Neural cell (in vitro differentiated cells): ENCODE results near the gene DCLK1. TPM values are rescaled to one million over a fixed set of nuclear protein-coding genes. Genes with fewer than 3 reads are reported as not detected.

ENCODE experiments used
- H2AFZ ChIP-seq: fragments of 200-600, 300-800 bp; sonication (generic), shearing (Covaris generic); 2 replicates; pipeline ENCODE4 v1.6.0; 2014; ENCODE audit warnings: low read depth, mild to moderate bottlenecking, antibody characterized with exemption, low read length, moderate library complexity
- H3F3A ChIP-seq: fragments of 200-600 bp; shearing (Covaris generic); 2 replicates; pipeline ENCODE4 v1.6.1; 2016; ENCODE audit warnings: mild to moderate bottlenecking, moderate library complexity, mixed read lengths, antibody characterized with exemption, low read length; ENCODE audit not compliant: insufficient read depth, poor library complexity, severe bottlenecking
- H3K27ac ChIP-seq: fragments of 200-600, 300-800 bp; sonication (generic), shearing (Covaris generic); 2 replicates; pipeline ENCODE4 v1.5.1; 2014; ENCODE audit warnings: mild to moderate bottlenecking, low read length, moderate library complexity
- H3K27me3 ChIP-seq: fragments of 300-800, 200-600 bp; sonication (generic), shearing (Covaris generic); 2 replicates; pipeline ENCODE4 v1.6.0; 2014; ENCODE audit warnings: mild to moderate bottlenecking, low read depth, low read length, moderate library complexity; ENCODE audit not compliant: insufficient read depth
- H3K36me3 ChIP-seq: fragments of 300-800, 200-600 bp; sonication (generic), shearing (Covaris generic); 2 replicates; pipeline ENCODE4 v1.5.1; 2014; ENCODE audit warnings: mild to moderate bottlenecking, antibody characterized with exemption, low read length, moderate library complexity; ENCODE audit not compliant: insufficient read depth
- H3K4me2 ChIP-seq: fragments of 300-800, 200-600 bp; sonication (generic), shearing (Covaris generic); 2 replicates; pipeline ENCODE4 v1.6.0; 2014; ENCODE audit warnings: mild to moderate bottlenecking, low read length
- H3K4me3 ChIP-seq: fragments of 300-800, 200-600 bp; sonication (generic), shearing (Covaris generic); 2 replicates; pipeline ENCODE4 v1.5.1; 2014; ENCODE audit warnings: mild to moderate bottlenecking, low read length, moderate library complexity
- H3K79me2 ChIP-seq: fragments of 200-600 bp; shearing (Covaris generic); replicated peaks from 2 replicates; pipeline ENCODE4 v1.6.0; 2014; ENCODE audit warnings: mild to moderate bottlenecking, low read length, moderate library complexity; ENCODE audit not compliant: insufficient read depth
- H3K9ac ChIP-seq: fragments of 300-800, 200-600 bp; sonication (generic), shearing (Covaris generic); 2 replicates; pipeline ENCODE4 v1.6.1; 2016; ENCODE audit warnings: mild to moderate bottlenecking, low read length, mixed read lengths
- H3K9me2 ChIP-seq: fragments of 200-600 bp; shearing (Covaris generic); 2 replicates; pipeline ENCODE4 v1.6.1; 2016; ENCODE audit warnings: mild to moderate bottlenecking, low read length, mixed read lengths; ENCODE audit not compliant: insufficient read depth
- H3K9me3 ChIP-seq: fragments of 200-600, 300-800 bp; sonication (generic), shearing (Covaris generic); 2 replicates; pipeline ENCODE4 v1.6.1; 2016; ENCODE audit warnings: mild to moderate bottlenecking, mixed run types, low read length, moderate library complexity, mixed read lengths
- H4K20me1 ChIP-seq: fragments of 200-600 bp; shearing (Covaris generic); 2 replicates; pipeline ENCODE4 v1.6.1; 2016; ENCODE audit warnings: mild to moderate bottlenecking, mixed run types; ENCODE audit not compliant: insufficient read depth
- EP300 ChIP-seq: fragments of 450-650 bp; conservative IDR thresholded peaks from 2 replicates; pipeline ENCODE4 v1.6.1; 2014; ENCODE audit warnings: antibody characterized with exemption, mild to moderate bottlenecking, moderate library complexity; ENCODE audit not compliant: poor library complexity, severe bottlenecking
- EZH2 ChIP-seq: fragments of 200-600, 300-800 bp; shearing (Covaris generic), sonication (generic); IDR thresholded peaks from 2 replicates; pipeline ENCODE4 v1.6.1; 2014; ENCODE audit warnings: antibody characterized with exemption, low read length, borderline replicate concordance, mild to moderate bottlenecking; ENCODE audit not compliant: insufficient read depth, poor library complexity, severe bottlenecking
- MXI1 ChIP-seq: fragments of 450-650 bp; conservative IDR thresholded peaks from 2 replicates; pipeline ENCODE4 v1.6.1; 2014; ENCODE audit warnings: antibody characterized with exemption, mild to moderate bottlenecking; ENCODE audit not compliant: poor library complexity, severe bottlenecking
- POLR2AphosphoS5 ChIP-seq: IDR thresholded peaks from 2 replicates; pipeline ENCODE4 v1.6.1; 2012
- RAD21 ChIP-seq: fragments of 450-650 bp; conservative IDR thresholded peaks from 2 replicates; pipeline ENCODE4 v1.6.1; 2014; ENCODE audit warnings: antibody characterized with exemption, mild to moderate bottlenecking, moderate library complexity
- SMC3 ChIP-seq: fragments of 450-650 bp; conservative IDR thresholded peaks from 2 replicates; pipeline ENCODE4 v1.6.1; 2014; ENCODE audit warnings: antibody characterized with exemption, mild to moderate bottlenecking, moderate library complexity; ENCODE audit not compliant: poor library complexity
- TAF1 ChIP-seq: IDR thresholded peaks from 2 replicates; pipeline ENCODE4 v1.6.1; 2012; ENCODE audit warnings: low read depth
- polyA plus RNA-seq: library from polyadenylated mRNA; depleted of rRNA; stranded (reverse); fragments of >200 nt; gene quantifications from 2 replicates; pipeline ENCODE4 v1.2.3, GENCODE V29; 2014
- TF ChIP-seq, protein P1 (sequence below): IDR thresholded peaks from 2 replicates; pipeline ENCODE4 v1.6.1; 2012; ENCODE audit warnings: borderline replicate concordance
- TF ChIP-seq, protein P2 (sequence below): fragments of 450-650 bp; IDR thresholded peaks from 2 replicates; pipeline ENCODE4 v1.5.1; 2014; ENCODE audit warnings: antibody characterized with exemption, mild to moderate bottlenecking, moderate library complexity; ENCODE audit not compliant: poor library complexity, severe bottlenecking

The DCLK1 gene
- polyA plus RNA-seq, 1 donor from 2014 or later: 124 TPM

DNA sequence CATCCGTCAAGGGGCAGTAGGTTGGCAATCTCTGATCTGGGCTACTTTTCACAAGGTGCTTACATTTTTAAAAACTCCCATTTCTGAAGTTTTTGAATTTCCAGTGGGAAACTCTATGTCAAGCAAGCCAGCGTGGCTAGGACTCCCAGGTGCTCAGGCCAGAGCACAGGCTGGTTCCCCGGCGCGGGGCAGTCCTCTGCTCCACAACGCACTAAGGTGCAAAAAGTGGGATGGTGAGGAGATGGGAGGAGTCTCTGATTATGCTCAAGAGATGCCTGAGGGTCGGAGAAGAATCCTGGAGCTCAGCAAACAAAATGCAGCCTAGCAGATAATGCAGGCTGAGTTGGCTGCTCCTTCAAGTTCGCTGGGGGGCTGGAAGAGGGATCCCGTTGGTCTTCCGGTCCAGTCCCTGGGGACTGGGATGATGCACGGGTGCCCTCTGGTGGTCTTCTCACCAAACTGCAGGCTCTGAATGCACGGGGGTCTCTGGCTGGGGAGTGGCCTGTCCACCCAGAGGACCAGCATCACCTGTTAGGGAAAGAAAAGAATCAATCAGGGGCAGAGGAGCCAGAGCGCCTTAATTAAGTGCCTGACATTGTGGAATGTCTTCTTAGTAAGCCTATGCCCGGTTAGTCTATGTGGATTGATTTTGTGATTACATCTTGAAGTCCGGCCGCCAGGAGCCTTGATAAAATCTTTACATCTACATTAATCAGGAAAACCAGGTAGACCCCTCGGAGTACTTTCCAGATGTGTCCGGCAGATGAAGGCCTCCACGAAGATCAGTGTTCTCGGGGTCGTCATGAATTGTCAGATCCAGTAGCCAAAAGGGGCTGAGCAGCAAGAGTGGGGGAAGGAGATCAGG lies 410.3 kb downstream of the DCLK1 start:
- Histone ChIP-seq H3K79me2 (no peaks in the 10 kb centered on the region), H3K27me3 (no peaks in the 10 kb centered on the region), H2AFZ (no peak overlapping the region), H4K20me1 (no peaks in the 10 kb centered on the region), H3F3A (no peaks in the 10 kb centered on the region), H3K9ac (no peak overlapping the region), H3K4me3 (no peak overlapping the region), H3K9me2 (no peaks in the 10 kb centered on the region), H3K4me2 (no peak overlapping the region), H3K36me3 (no peaks in the 10 kb centered on the region), H3K9me3 (no peaks in the 10 kb centered on the region), H3K27ac (no peak overlapping the region)
- TF ChIP-seq POLR2AphosphoS5: no peak
- TF ChIP-seq EP300: no peak
- no peak for TF ChIP-seq TAF1
- TF ChIP-seq, protein P1, sequence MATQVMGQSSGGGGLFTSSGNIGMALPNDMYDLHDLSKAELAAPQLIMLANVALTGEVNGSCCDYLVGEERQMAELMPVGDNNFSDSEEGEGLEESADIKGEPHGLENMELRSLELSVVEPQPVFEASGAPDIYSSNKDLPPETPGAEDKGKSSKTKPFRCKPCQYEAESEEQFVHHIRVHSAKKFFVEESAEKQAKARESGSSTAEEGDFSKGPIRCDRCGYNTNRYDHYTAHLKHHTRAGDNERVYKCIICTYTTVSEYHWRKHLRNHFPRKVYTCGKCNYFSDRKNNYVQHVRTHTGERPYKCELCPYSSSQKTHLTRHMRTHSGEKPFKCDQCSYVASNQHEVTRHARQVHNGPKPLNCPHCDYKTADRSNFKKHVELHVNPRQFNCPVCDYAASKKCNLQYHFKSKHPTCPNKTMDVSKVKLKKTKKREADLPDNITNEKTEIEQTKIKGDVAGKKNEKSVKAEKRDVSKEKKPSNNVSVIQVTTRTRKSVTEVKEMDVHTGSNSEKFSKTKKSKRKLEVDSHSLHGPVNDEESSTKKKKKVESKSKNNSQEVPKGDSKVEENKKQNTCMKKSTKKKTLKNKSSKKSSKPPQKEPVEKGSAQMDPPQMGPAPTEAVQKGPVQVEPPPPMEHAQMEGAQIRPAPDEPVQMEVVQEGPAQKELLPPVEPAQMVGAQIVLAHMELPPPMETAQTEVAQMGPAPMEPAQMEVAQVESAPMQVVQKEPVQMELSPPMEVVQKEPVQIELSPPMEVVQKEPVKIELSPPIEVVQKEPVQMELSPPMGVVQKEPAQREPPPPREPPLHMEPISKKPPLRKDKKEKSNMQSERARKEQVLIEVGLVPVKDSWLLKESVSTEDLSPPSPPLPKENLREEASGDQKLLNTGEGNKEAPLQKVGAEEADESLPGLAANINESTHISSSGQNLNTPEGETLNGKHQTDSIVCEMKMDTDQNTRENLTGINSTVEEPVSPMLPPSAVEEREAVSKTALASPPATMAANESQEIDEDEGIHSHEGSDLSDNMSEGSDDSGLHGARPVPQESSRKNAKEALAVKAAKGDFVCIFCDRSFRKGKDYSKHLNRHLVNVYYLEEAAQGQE: no peak
- no peak for TF ChIP-seq MXI1
- peak; percentile 82 for TF ChIP-seq RAD21
- TF ChIP-seq, protein P2, sequence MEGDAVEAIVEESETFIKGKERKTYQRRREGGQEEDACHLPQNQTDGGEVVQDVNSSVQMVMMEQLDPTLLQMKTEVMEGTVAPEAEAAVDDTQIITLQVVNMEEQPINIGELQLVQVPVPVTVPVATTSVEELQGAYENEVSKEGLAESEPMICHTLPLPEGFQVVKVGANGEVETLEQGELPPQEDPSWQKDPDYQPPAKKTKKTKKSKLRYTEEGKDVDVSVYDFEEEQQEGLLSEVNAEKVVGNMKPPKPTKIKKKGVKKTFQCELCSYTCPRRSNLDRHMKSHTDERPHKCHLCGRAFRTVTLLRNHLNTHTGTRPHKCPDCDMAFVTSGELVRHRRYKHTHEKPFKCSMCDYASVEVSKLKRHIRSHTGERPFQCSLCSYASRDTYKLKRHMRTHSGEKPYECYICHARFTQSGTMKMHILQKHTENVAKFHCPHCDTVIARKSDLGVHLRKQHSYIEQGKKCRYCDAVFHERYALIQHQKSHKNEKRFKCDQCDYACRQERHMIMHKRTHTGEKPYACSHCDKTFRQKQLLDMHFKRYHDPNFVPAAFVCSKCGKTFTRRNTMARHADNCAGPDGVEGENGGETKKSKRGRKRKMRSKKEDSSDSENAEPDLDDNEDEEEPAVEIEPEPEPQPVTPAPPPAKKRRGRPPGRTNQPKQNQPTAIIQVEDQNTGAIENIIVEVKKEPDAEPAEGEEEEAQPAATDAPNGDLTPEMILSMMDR: peak; percentile 85
- no peak for TF ChIP-seq EZH2
- TF ChIP-seq SMC3: peak; percentile 80

DNA sequence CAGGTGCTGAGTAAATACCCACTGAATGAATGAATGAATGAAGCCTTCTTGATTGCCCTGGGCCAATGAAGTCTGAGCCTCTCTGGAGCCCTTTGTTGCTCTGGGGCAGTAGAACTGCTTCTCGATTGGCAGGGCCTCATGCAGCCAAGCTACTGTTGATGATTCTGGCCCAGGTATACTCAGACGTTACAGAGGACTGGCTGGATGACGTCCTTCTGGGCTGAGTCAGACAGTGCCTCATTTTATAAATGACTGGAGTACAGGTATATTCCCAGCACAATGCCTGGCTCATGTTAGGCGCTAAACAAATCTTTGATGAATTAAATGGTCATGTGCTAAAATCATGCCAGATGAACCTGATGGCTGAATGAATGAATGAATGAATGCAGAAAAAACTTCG lies 410.9 kb downstream of the DCLK1 start:
- Histone ChIP-seq H3K79me2 (no peaks in the 10 kb centered on the region), H3F3A (no peaks in the 10 kb centered on the region), H3K4me3 (no peak overlapping the region), H3K9ac (no peak overlapping the region), H3K27ac (no peak overlapping the region), H3K9me2 (no peaks in the 10 kb centered on the region), H4K20me1 (no peaks in the 10 kb centered on the region), H2AFZ (no peak overlapping the region), H3K27me3 (no peaks in the 10 kb centered on the region), H3K9me3 (no peaks in the 10 kb centered on the region), H3K4me2 (no peak overlapping the region), H3K36me3 (no peaks in the 10 kb centered on the region)
- TF ChIP-seq EP300 (no peak), EZH2 (no peak), POLR2AphosphoS5 (no peak), RAD21 (no peak), TAF1 (no peak), MXI1 (no peak)
- TF ChIP-seq, protein P2: no peak
- TF ChIP-seq, protein P1: no peak
